ENCODE results near the gene GMFB.
A peak's percentile ranks its signal among the peaks of the same experiment; 100 is the strongest.

The GMFB gene

GRCh38 chr14:54488646-54489317, at the start of gene GMFB:
GMFB (minus strand) TSS chr14:54488980; CDS start chr14:54488927, 53 bp downstream.
- peak; percentile 73 for DNase-seq

- DNase-seq, result no peak
Observed at GRCh38 chr14:54538055-54538454, 49.3 kb upstream of the GMFB start.

GRCh38 chr14:54537651-54538050, 48.9 kb upstream of the GMFB start:
- DNase-seq, result no peak

GRCh38 chr14:54535646-54536045, 46.9 kb upstream of the GMFB start:
- no peak for DNase-seq

- no peak for DNase-seq
Observed at GRCh38 chr14:54535126-54535525, 46.3 kb upstream of the GMFB start.

GRCh38 chr14:54533100-54533499, 44.3 kb upstream of the GMFB start:
- DNase-seq, result no peak

- DNase-seq, result no peak
Observed at GRCh38 chr14:54532111-54533012, 43.6 kb upstream of the GMFB start.

- no peak for DNase-seq
Observed at GRCh38 chr14:54529811-54530210, 41.0 kb upstream of the GMFB start.

- no peak for DNase-seq
Observed at GRCh38 chr14:54528973-54529372, 40.2 kb upstream of the GMFB start.

- no peak for DNase-seq
Observed at GRCh38 chr14:54524410-54524809, 35.6 kb upstream of the GMFB start.

- no peak for DNase-seq
Observed at GRCh38 chr14:54516709-54517108, 27.9 kb upstream of the GMFB start.

GRCh38 chr14:54515670-54516069, 26.9 kb upstream of the GMFB start:
- no peak for DNase-seq

GRCh38 chr14:54512393-54512792, 23.6 kb upstream of the GMFB start:
- no peak for DNase-seq

GRCh38 chr14:54509546-54510501, 21.0 kb upstream of the GMFB start, which contains the start of gene CGRRF1:
CGRRF1 (plus strand) TSS chr14:54509906; CDS start chr14:54509960, 54 bp downstream.
- DNase-seq, result peak; percentile 93

GRCh38 chr14:54503486-54503885, 14.7 kb upstream of the GMFB start:
- DNase-seq, result no peak

GRCh38 chr14:54502602-54503001, 13.8 kb upstream of the GMFB start:
- no peak for DNase-seq

GRCh38 chr14:54501480-54501879, 12.7 kb upstream of the GMFB start:
- no peak for DNase-seq

- no peak for DNase-seq
Observed at GRCh38 chr14:54500744-54501143, 12.0 kb upstream of the GMFB start.

- DNase-seq, result no peak
Observed at GRCh38 chr14:54498579-54498978, 9.8 kb upstream of the GMFB start.

- DNase-seq, result no peak
Observed at GRCh38 chr14:54498095-54498531, 9.3 kb upstream of the GMFB start.

GRCh38 chr14:54497224-54497623, 8.4 kb upstream of the GMFB start:
- no peak for DNase-seq

- DNase-seq, result no peak
Observed at GRCh38 chr14:54493293-54493692, 4.5 kb upstream of the GMFB start.
